Measurements from ENCODE around the gene PRR5. TPM values are rescaled to one million over a fixed set of nuclear protein-coding genes. Genes with fewer than 3 reads are reported as not detected.

PRR5 gene
- total RNA-seq, 1 experiment from 2014 or later, result 11.8 TPM

GRCh38 chr22:44764974-44765373 is 63.0 kb downstream of the PRR5 start:
- Histone ChIP-seq H3K27me3 (ENCODE audit: insufficient read depth, low read length) (no peaks in the 10 kb centered on the region), H2AK5ac (ENCODE audit: insufficient read length, low read length) (no peak overlapping the region), H4K91ac (ENCODE audit: insufficient read length, low read depth, low read length) (no peak overlapping the region), H3K79me1 (ENCODE audit: insufficient read depth, low read depth, low read length, poor library complexity, severe bottlenecking) (peaks cover 3% of the 10 kb centered on the region), H3K4me2 (ENCODE audit: insufficient read depth, insufficient read length, low read length) (no peak overlapping the region), H3K9ac (ENCODE audit: extremely low read depth, insufficient read length, low read length) (no peak overlapping the region), H4K20me1 (ENCODE audit: control insufficient read depth, insufficient read depth, insufficient read length) (no peaks in the 10 kb centered on the region), H2BK5ac (ENCODE audit: insufficient read length, low read length) (no peak overlapping the region), H3K23me2 (ENCODE audit: insufficient read length, low read depth, low read length, poor library complexity, severe bottlenecking) (no peaks in the 10 kb centered on the region), H3K9me3 (ENCODE audit: control insufficient read depth, low read depth, low read length) (no peaks in the 10 kb centered on the region), H2BK120ac (ENCODE audit: low read depth, low read length, poor library complexity, severe bottlenecking) (no peak overlapping the region), H3K79me2 (ENCODE audit: insufficient read depth, low read length) (peaks cover 2% of the 10 kb centered on the region; the same call in 1 of the 2 replicates), H2BK20ac (ENCODE audit: low read depth, low read length, poor library complexity, severe bottlenecking) (no peak overlapping the region), H4K5ac (ENCODE audit: insufficient read length, low read depth, low read length) (no peak overlapping the region), H3K4me1 (ENCODE audit: insufficient read depth, low read length) (peaks cover 4% of the 10 kb centered on the region; the same call in 1 of the 2 replicates), H2BK15ac (ENCODE audit: low read depth, low read length) (no peak overlapping the region), H3K56ac (ENCODE audit: insufficient read length, low read depth, low read length) (no peak overlapping the region), H4K8ac (replicated peaks; ENCODE audit: insufficient read length, low read depth, low read length) (no peak overlapping the region), H2BK12ac (ENCODE audit: insufficient read length, low read depth, low read length) (no peak overlapping the region), H3K23ac (ENCODE audit: insufficient read length, low read depth, low read length) (no peak overlapping the region), H3K27ac (ENCODE audit: insufficient read length, low read depth, low read length) (no peak overlapping the region), H3K18ac (ENCODE audit: insufficient read length, low read depth, low read length) (no peak overlapping the region), H3K14ac (ENCODE audit: insufficient read depth, low read length) (no peak overlapping the region), H2AFZ (ENCODE audit: low read length) (no peak overlapping the region), H3K4ac (ENCODE audit: low read depth, low read length) (no peak overlapping the region), H3T11ph (ENCODE audit: low read length) (no peak overlapping the region)
- TF ChIP-seq, protein P1, sequence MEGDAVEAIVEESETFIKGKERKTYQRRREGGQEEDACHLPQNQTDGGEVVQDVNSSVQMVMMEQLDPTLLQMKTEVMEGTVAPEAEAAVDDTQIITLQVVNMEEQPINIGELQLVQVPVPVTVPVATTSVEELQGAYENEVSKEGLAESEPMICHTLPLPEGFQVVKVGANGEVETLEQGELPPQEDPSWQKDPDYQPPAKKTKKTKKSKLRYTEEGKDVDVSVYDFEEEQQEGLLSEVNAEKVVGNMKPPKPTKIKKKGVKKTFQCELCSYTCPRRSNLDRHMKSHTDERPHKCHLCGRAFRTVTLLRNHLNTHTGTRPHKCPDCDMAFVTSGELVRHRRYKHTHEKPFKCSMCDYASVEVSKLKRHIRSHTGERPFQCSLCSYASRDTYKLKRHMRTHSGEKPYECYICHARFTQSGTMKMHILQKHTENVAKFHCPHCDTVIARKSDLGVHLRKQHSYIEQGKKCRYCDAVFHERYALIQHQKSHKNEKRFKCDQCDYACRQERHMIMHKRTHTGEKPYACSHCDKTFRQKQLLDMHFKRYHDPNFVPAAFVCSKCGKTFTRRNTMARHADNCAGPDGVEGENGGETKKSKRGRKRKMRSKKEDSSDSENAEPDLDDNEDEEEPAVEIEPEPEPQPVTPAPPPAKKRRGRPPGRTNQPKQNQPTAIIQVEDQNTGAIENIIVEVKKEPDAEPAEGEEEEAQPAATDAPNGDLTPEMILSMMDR (conservative IDR thresholded peaks at IDR 0.05), result no peak
- Mint-ChIP-seq H3K4me3 (no peak overlapping the region; a peak in 1 of 5 replicates), H3K27me3 (ENCODE audit: low read depth) (no peaks in the 10 kb centered on the region), H3K4me1 (peaks cover 20 to 28% of the 10 kb centered on the region in 2 experiments), H3K27ac (peak overlapping the region in 2 of 3 experiments; percentile 84 to 88; a peak in 4 of 7 replicates), H3K9me3 (peaks cover 3 to 6% of the 10 kb centered on the region in 2 experiments; a peak in 3 of 5 replicates), H3K36me3 (ENCODE audit: insufficient read depth in 1 of 3, low read depth in 3 of 3) (peaks cover 18 to 27% (median 23%) of the 10 kb centered on the region in 3 experiments)
- DNase-seq, result no peak
- no CpG with 5 or more reads among the region's 4 CpGs for WGBS (ENCODE audit: extremely low coverage, insufficient read length, low lambda C conversion rate)
